ENCODE results near the gene EYA2. TPM values are rescaled to one million over a fixed set of nuclear protein-coding genes. Genes with fewer than 3 reads are reported as not detected.

EYA2 gene
- total RNA-seq, 2 experiments from 2014 or later, result not detected

- H3K36me3 Mint-ChIP-seq, result no peaks in the 10 kb centered on the region
These were observed 231.3 kb downstream of the EYA2 start for GRCh38 chr20:47125758-47126591.

GRCh38 chr20:47126709-47127108 lies 232.1 kb downstream of the EYA2 start:
- H3K4me1 Mint-ChIP-seq, result no peaks in the 10 kb centered on the region
- no peak overlapping the region for H3K4me3 Mint-ChIP-seq
- no peaks in the 10 kb centered on the region for H3K9me3 Mint-ChIP-seq
- H3K27ac Mint-ChIP-seq, result no peak overlapping the region
- no peak for DNase-seq
- peaks cover 47% of the 10 kb centered on the region for H3K27me3 Mint-ChIP-seq
- H3K36me3 Mint-ChIP-seq, result no peaks in the 10 kb centered on the region

More at GRCh38 chr20:47125758-47126591, 231.3 kb downstream of the EYA2 start:
- DNase-seq, result no peak
- Mint-ChIP-seq H3K4me1 (no peaks in the 10 kb centered on the region), H3K27ac (no peak overlapping the region), H3K9me3 (no peaks in the 10 kb centered on the region), H3K27me3 (peaks cover 43% of the 10 kb centered on the region), H3K4me3 (no peak overlapping the region)

- Mint-ChIP-seq H3K36me3 (no peaks in the 10 kb centered on the region), H3K27ac (no peak overlapping the region), H3K9me3 (no peaks in the 10 kb centered on the region), H3K4me1 (no peaks in the 10 kb centered on the region), H3K27me3 (peaks cover 47% of the 10 kb centered on the region), H3K4me3 (no peak overlapping the region)
- no peak for DNase-seq
These were observed 232.9 kb downstream of the EYA2 start for GRCh38 chr20:47127546-47127945.

GRCh38 chr20:47127999-47128398 lies 233.4 kb downstream of the EYA2 start:
- DNase-seq, result no peak
- Mint-ChIP-seq H3K27ac (no peak overlapping the region), H3K9me3 (no peaks in the 10 kb centered on the region), H3K27me3 (peaks cover 47% of the 10 kb centered on the region), H3K36me3 (no peaks in the 10 kb centered on the region), H3K4me1 (no peaks in the 10 kb centered on the region), H3K4me3 (no peak overlapping the region)

GRCh38 chr20:47129306-47129705 lies 234.7 kb downstream of the EYA2 start:
- no peaks in the 10 kb centered on the region for H3K36me3 Mint-ChIP-seq

GRCh38 chr20:47133809-47134456 lies 239.3 kb downstream of the EYA2 start:
- peaks cover 25% of the 10 kb centered on the region for H3K27me3 Mint-ChIP-seq
- H3K36me3 Mint-ChIP-seq, result no peaks in the 10 kb centered on the region
- no peaks in the 10 kb centered on the region for H3K4me1 Mint-ChIP-seq
- no peak overlapping the region for H3K4me3 Mint-ChIP-seq
- no peak for DNase-seq
- H3K27ac Mint-ChIP-seq, result no peak overlapping the region
- H3K9me3 Mint-ChIP-seq, result no peaks in the 10 kb centered on the region

More at GRCh38 chr20:47129306-47129705, 234.7 kb downstream of the EYA2 start:
- DNase-seq, result no peak
- no peaks in the 10 kb centered on the region for H3K4me1 Mint-ChIP-seq
- no peaks in the 10 kb centered on the region for H3K9me3 Mint-ChIP-seq
- H3K27ac Mint-ChIP-seq, result no peak overlapping the region
- no peak overlapping the region for H3K4me3 Mint-ChIP-seq
- H3K27me3 Mint-ChIP-seq, result peaks cover 40% of the 10 kb centered on the region

- H3K27ac Mint-ChIP-seq, result no peak overlapping the region
- DNase-seq, result no peak
- no peaks in the 10 kb centered on the region for H3K36me3 Mint-ChIP-seq
- peaks cover 4% of the 10 kb centered on the region for H3K9me3 Mint-ChIP-seq
- no peak overlapping the region for H3K4me3 Mint-ChIP-seq
- peaks cover 7% of the 10 kb centered on the region for H3K27me3 Mint-ChIP-seq
- H3K4me1 Mint-ChIP-seq, result no peaks in the 10 kb centered on the region
These were observed 242.1 kb downstream of the EYA2 start for GRCh38 chr20:47136782-47137181.

- Mint-ChIP-seq H3K4me3 (no peak overlapping the region), H3K27ac (no peak overlapping the region), H3K27me3 (peaks cover 7% of the 10 kb centered on the region), H3K36me3 (no peaks in the 10 kb centered on the region), H3K9me3 (peaks cover 5% of the 10 kb centered on the region), H3K4me1 (no peaks in the 10 kb centered on the region)
- DNase-seq, result no peak
These were observed 242.7 kb downstream of the EYA2 start for GRCh38 chr20:47137231-47137870.

GRCh38 chr20:47139934-47140535 lies 245.4 kb downstream of the EYA2 start:
- Mint-ChIP-seq H3K27ac (no peak overlapping the region), H3K4me1 (no peaks in the 10 kb centered on the region), H3K27me3 (peaks cover 7% of the 10 kb centered on the region), H3K4me3 (no peak overlapping the region), H3K36me3 (no peaks in the 10 kb centered on the region), H3K9me3 (peaks cover 5% of the 10 kb centered on the region)
- DNase-seq, result no peak

- peaks cover 5% of the 10 kb centered on the region for H3K9me3 Mint-ChIP-seq
- peaks cover under 1% of the 10 kb centered on the region for H3K27me3 Mint-ChIP-seq
- H3K4me3 Mint-ChIP-seq, result no peak overlapping the region
- no peak overlapping the region for H3K27ac Mint-ChIP-seq
- H3K4me1 Mint-ChIP-seq, result no peaks in the 10 kb centered on the region
- H3K36me3 Mint-ChIP-seq, result no peaks in the 10 kb centered on the region
- no peak for DNase-seq
These were observed 246.8 kb downstream of the EYA2 start for GRCh38 chr20:47141350-47141921.

- no peak overlapping the region for H3K27ac Mint-ChIP-seq
- H3K27me3 Mint-ChIP-seq, result no peaks in the 10 kb centered on the region
- H3K4me3 Mint-ChIP-seq, result no peak overlapping the region
- peaks cover 5% of the 10 kb centered on the region for H3K9me3 Mint-ChIP-seq
- no peak for DNase-seq
- H3K36me3 Mint-ChIP-seq, result no peaks in the 10 kb centered on the region
- H3K4me1 Mint-ChIP-seq, result no peaks in the 10 kb centered on the region
These were observed 247.5 kb downstream of the EYA2 start for GRCh38 chr20:47141941-47142773.

- Mint-ChIP-seq H3K4me3 (no peak overlapping the region), H3K9me3 (peaks cover 5% of the 10 kb centered on the region)
- DNase-seq, result no peak
These were observed 248.1 kb downstream of the EYA2 start for GRCh38 chr20:47142774-47143170.

GRCh38 chr20:47143657-47144056 lies 249.0 kb downstream of the EYA2 start:
- Mint-ChIP-seq H3K27ac (no peak overlapping the region), H3K27me3 (no peaks in the 10 kb centered on the region), H3K9me3 (peaks cover 5% of the 10 kb centered on the region)

More at GRCh38 chr20:47142774-47143170, 248.1 kb downstream of the EYA2 start:
- no peaks in the 10 kb centered on the region for H3K36me3 Mint-ChIP-seq
- no peaks in the 10 kb centered on the region for H3K27me3 Mint-ChIP-seq
- no peaks in the 10 kb centered on the region for H3K4me1 Mint-ChIP-seq
- no peak overlapping the region for H3K27ac Mint-ChIP-seq

GRCh38 chr20:47144463-47144862 lies 249.8 kb downstream of the EYA2 start:
- no peak overlapping the region for H3K4me3 Mint-ChIP-seq
- H3K4me1 Mint-ChIP-seq, result no peaks in the 10 kb centered on the region
- no peaks in the 10 kb centered on the region for H3K36me3 Mint-ChIP-seq
- no peak overlapping the region for H3K27ac Mint-ChIP-seq
- H3K9me3 Mint-ChIP-seq, result peaks cover 5% of the 10 kb centered on the region
- DNase-seq, result no peak
- H3K27me3 Mint-ChIP-seq, result no peaks in the 10 kb centered on the region

More at GRCh38 chr20:47143657-47144056, 249.0 kb downstream of the EYA2 start:
- Mint-ChIP-seq H3K36me3 (no peaks in the 10 kb centered on the region), H3K4me3 (no peak overlapping the region), H3K4me1 (no peaks in the 10 kb centered on the region)
- DNase-seq, result no peak
